ENCODE measurements around the gene ANTXRL.

- TF ChIP-seq CTCF (IDR thresholded peaks at IDR 0.05), result no peak
- no peak for TF ChIP-seq POLR2A (IDR thresholded peaks at IDR 0.05)
Observed at GRCh38 chr10:46286991-46287693, at the start of gene ANTXRL.

Measured in uterus (tissue), 2 donors.